Measurements from ENCODE around the gene DDX51. TPM values are rescaled to one million over a fixed set of nuclear protein-coding genes. Genes with fewer than 3 reads are reported as not detected.
A peak's percentile ranks its signal among the peaks of the same experiment; 100 is the strongest.
"Not testable (repeated sequence)": the region's sequence is repeated elsewhere in the genome, so short reads cannot be mapped to it uniquely, and the experiment has no call there.

DDX51 gene
- total and polyA plus RNA-seq, 5 donors: 7.4 to 11.7 (median 10.2) TPM

- Histone ChIP-seq H3K27me3 (ENCODE audit: control insufficient read depth, insufficient read depth) (no peaks in the 10 kb centered on the region), H3K4me3 (ENCODE audit: low read length) (no peak overlapping the region), H3K27ac (ENCODE audit: low read length) (no peak overlapping the region), H3K9me3 (ENCODE audit: control insufficient read depth, low read length) (no peaks in the 10 kb centered on the region), H3K4me1 (ENCODE audit: control insufficient read depth, insufficient read depth, low read length) (no peaks in the 10 kb centered on the region)
- intact Hi-C loops (cut with DNase I): loop anchor here in 3 of 4 donors (5.0 to 10.0 kb wide), 3 partner anchors 262 to 462 kb away; partner anchors contain the start of genes LRCOL1 (in 2 of the 3) and P2RX2 (in 2 of the 3)
- no peak for ATAC-seq
- peak in 1 of 3 donors; percentile 51 for DNase-seq
- 92% methylated on average over 9 of the region's 9 CpGs for WGBS
These were observed 8.3 kb upstream of the DDX51 start for GRCh38 chr12:132152411-132152821.

GRCh38 chr12:132151766-132152410 lies 7.8 kb upstream of the DDX51 start:
- WGBS: 90% methylated on average over 32 of the region's 32 CpGs
- H3K4me3 ChIP-seq (ENCODE audit: low read length): no peak overlapping the region
- no peaks in the 10 kb centered on the region for H3K9me3 ChIP-seq (ENCODE audit: control insufficient read depth, low read length)
- DNase-seq (peak; percentile 19 to 65 (median 41)), ATAC-seq (no peak)
- H3K4me1 ChIP-seq (ENCODE audit: control insufficient read depth, insufficient read depth, low read length): no peaks in the 10 kb centered on the region
- H3K27me3 ChIP-seq (ENCODE audit: control insufficient read depth, insufficient read depth): no peaks in the 10 kb centered on the region
- intact Hi-C loops (cut with DNase I): loop anchor here in 3 of 4 donors (5.0 to 10.0 kb wide), 3 partner anchors 263 to 463 kb away; partner anchors contain the start of genes LRCOL1 (in 2 of the 3) and P2RX2 (in 2 of the 3)
- H3K27ac ChIP-seq (ENCODE audit: low read length): no peak overlapping the region

GRCh38 chr12:132151145-132151765 lies 7.1 kb upstream of the DDX51 start:
- ATAC-seq: no peak
- peak in 2 of 3 donors; percentile 48 to 49 for DNase-seq
- Histone ChIP-seq H3K4me3 (ENCODE audit: low read length) (no peak overlapping the region), H3K27ac (ENCODE audit: low read length) (no peak overlapping the region), H3K27me3 (ENCODE audit: control insufficient read depth, insufficient read depth) (no peaks in the 10 kb centered on the region), H3K4me1 (ENCODE audit: control insufficient read depth, insufficient read depth, low read length) (no peaks in the 10 kb centered on the region), H3K9me3 (ENCODE audit: control insufficient read depth, low read length) (no peaks in the 10 kb centered on the region)
- WGBS: 95% methylated on average over 36 of the region's 36 CpGs
- intact Hi-C loops (cut with DNase I): loop anchor here in 3 of 4 donors (5.0 to 10.0 kb wide), 3 partner anchors 264 to 464 kb away; partner anchors contain the start of genes LRCOL1 (in 2 of the 3) and P2RX2 (in 2 of the 3)

- intact Hi-C loops (cut with DNase I): loop anchor here in 3 of 4 donors (5.0 to 10.0 kb wide), 3 partner anchors 264 to 464 kb away; partner anchors contain the start of genes LRCOL1 (in 2 of the 3) and P2RX2 (in 2 of the 3)
- no peaks in the 10 kb centered on the region for H3K27me3 ChIP-seq (ENCODE audit: control insufficient read depth, insufficient read depth)
- WGBS: 84% methylated on average over 6 of the region's 6 CpGs
- peak in 1 of 3 donors; percentile 43 for DNase-seq
- H3K9me3 ChIP-seq (ENCODE audit: control insufficient read depth, low read length): no peaks in the 10 kb centered on the region
- no peak for ATAC-seq
- no peak overlapping the region for H3K27ac ChIP-seq (ENCODE audit: low read length)
- no peaks in the 10 kb centered on the region for H3K4me1 ChIP-seq (ENCODE audit: control insufficient read depth, insufficient read depth, low read length)
- no peak overlapping the region for H3K4me3 ChIP-seq (ENCODE audit: low read length)
These were observed 6.6 kb upstream of the DDX51 start for GRCh38 chr12:132150780-132151144.

GRCh38 chr12:132149526-132149925 lies 5.4 kb upstream of the DDX51 start:
- H3K9me3 ChIP-seq (ENCODE audit: control insufficient read depth, low read length); ATAC-seq; intact Hi-C loops (cut with DNase I); H3K27ac ChIP-seq (ENCODE audit: low read length); H3K27me3 ChIP-seq (ENCODE audit: control insufficient read depth, insufficient read depth); DNase-seq; H3K4me3 ChIP-seq (ENCODE audit: low read length); H3K4me1 ChIP-seq (ENCODE audit: control insufficient read depth, insufficient read depth, low read length): not testable (repeated sequence)
- WGBS: 94% methylated on average over 22 of the region's 32 CpGs

GRCh38 chr12:132148368-132149045 lies 4.4 kb upstream of the DDX51 start:
- WGBS: 93% methylated on average over 35 of the region's 41 CpGs
- Histone ChIP-seq H3K9me3 (ENCODE audit: control insufficient read depth, low read length) (no peaks in the 10 kb centered on the region), H3K4me3 (ENCODE audit: low read length) (no peak overlapping the region), H3K27ac (ENCODE audit: low read length) (no peak overlapping the region), H3K27me3 (ENCODE audit: control insufficient read depth, insufficient read depth) (no peaks in the 10 kb centered on the region), H3K4me1 (ENCODE audit: control insufficient read depth, insufficient read depth, low read length) (no peaks in the 10 kb centered on the region)
- DNase-seq (peak in 1 of 3 donors; percentile 38), ATAC-seq (no peak)
- intact Hi-C loops (cut with DNase I): no loop called here

- Histone ChIP-seq H3K27ac (ENCODE audit: low read length) (no peak overlapping the region), H3K4me1 (ENCODE audit: control insufficient read depth, insufficient read depth, low read length) (peaks cover 4% of the 10 kb centered on the region), H3K4me3 (ENCODE audit: low read length) (no peak overlapping the region), H3K27me3 (ENCODE audit: control insufficient read depth, insufficient read depth) (no peaks in the 10 kb centered on the region), H3K9me3 (ENCODE audit: control insufficient read depth, low read length) (no peaks in the 10 kb centered on the region)
- peak; percentile 19 to 63 (median 53) for DNase-seq
- 95% methylated on average over 38 of the region's 38 CpGs for WGBS
- intact Hi-C loops (cut with DNase I): no loop called here
- ATAC-seq: no peak
These were observed 3.6 kb upstream of the DDX51 start for GRCh38 chr12:132147423-132148367.

GRCh38 chr12:132146772-132147422 lies 2.8 kb upstream of the DDX51 start:
- Histone ChIP-seq H3K27me3 (ENCODE audit: control insufficient read depth, insufficient read depth) (no peaks in the 10 kb centered on the region), H3K4me3 (ENCODE audit: low read length) (no peak overlapping the region), H3K27ac (ENCODE audit: low read length) (no peak overlapping the region), H3K4me1 (ENCODE audit: control insufficient read depth, insufficient read depth, low read length) (peaks cover 4% of the 10 kb centered on the region), H3K9me3 (ENCODE audit: control insufficient read depth, low read length) (no peaks in the 10 kb centered on the region)
- DNase-seq (no peak), ATAC-seq (no peak)
- intact Hi-C loops (cut with DNase I): no loop called here
- 90% methylated on average over 19 of the region's 19 CpGs for WGBS

GRCh38 chr12:132146098-132146497 lies 2.0 kb upstream of the DDX51 start:
- intact Hi-C loops (cut with DNase I): no loop called here
- ATAC-seq: no peak
- H3K9me3 ChIP-seq (ENCODE audit: control insufficient read depth, low read length): no peaks in the 10 kb centered on the region
- H3K4me1 ChIP-seq (ENCODE audit: control insufficient read depth, insufficient read depth, low read length): peaks cover 4% of the 10 kb centered on the region
- no peaks in the 10 kb centered on the region for H3K27me3 ChIP-seq (ENCODE audit: control insufficient read depth, insufficient read depth)
- DNase-seq: no peak
- WGBS: 95% methylated on average over 24 of the region's 24 CpGs
- no peak overlapping the region for H3K27ac ChIP-seq (ENCODE audit: low read length)
- H3K4me3 ChIP-seq (ENCODE audit: low read length): no peak overlapping the region

- 78% methylated on average over 7 of the region's 7 CpGs for WGBS
- peak in 2 of 3 donors; percentile 47 to 54 for DNase-seq
- Histone ChIP-seq H3K9me3 (ENCODE audit: control insufficient read depth, low read length) (no peaks in the 10 kb centered on the region), H3K4me3 (ENCODE audit: low read length) (peak overlapping the region; percentile 76), H3K27me3 (ENCODE audit: control insufficient read depth, insufficient read depth) (no peaks in the 10 kb centered on the region), H3K4me1 (ENCODE audit: control insufficient read depth, insufficient read depth, low read length) (peaks cover 4% of the 10 kb centered on the region), H3K27ac (ENCODE audit: low read length) (no peak overlapping the region)
- ATAC-seq: peak in 1 of 2 donors; percentile 3
- intact Hi-C loops (cut with DNase I): no loop called here
These were observed 1.2 kb upstream of the DDX51 start for GRCh38 chr12:132145334-132145733.

Measured in right cardiac atrium (tissue), 5 donors.